Thyroid gland (tissue), 4 donors: ENCODE measurements around the gene PDZD2.

Experiments
- POLR2A ChIP-seq, 2 donors: fragments of 450-650 bp; IDR thresholded peaks; one replicate each; pipeline ENCODE4 v1.6.1; 2017; ENCODE audit warnings: antibody characterized with exemption in 2 of 2, mild to moderate bottlenecking in 2 of 2, moderate library complexity in 1 of 2
- TF ChIP-seq, protein P1 (sequence below), 6 experiments: fragments of 200-600 bp in 3 of 6; fragments of 450-650 bp in 3 of 6; sonication (generic) in 3 of 6; IDR thresholded peaks; one replicate each; pipeline ENCODE4 v1.5.1; 2016 to 2019; ENCODE audit warnings: antibody characterized with exemption in 6 of 6, mild to moderate bottlenecking in 2 of 6, inconsistent platforms in 1 of 6, moderate library complexity in 1 of 6

DNA sequence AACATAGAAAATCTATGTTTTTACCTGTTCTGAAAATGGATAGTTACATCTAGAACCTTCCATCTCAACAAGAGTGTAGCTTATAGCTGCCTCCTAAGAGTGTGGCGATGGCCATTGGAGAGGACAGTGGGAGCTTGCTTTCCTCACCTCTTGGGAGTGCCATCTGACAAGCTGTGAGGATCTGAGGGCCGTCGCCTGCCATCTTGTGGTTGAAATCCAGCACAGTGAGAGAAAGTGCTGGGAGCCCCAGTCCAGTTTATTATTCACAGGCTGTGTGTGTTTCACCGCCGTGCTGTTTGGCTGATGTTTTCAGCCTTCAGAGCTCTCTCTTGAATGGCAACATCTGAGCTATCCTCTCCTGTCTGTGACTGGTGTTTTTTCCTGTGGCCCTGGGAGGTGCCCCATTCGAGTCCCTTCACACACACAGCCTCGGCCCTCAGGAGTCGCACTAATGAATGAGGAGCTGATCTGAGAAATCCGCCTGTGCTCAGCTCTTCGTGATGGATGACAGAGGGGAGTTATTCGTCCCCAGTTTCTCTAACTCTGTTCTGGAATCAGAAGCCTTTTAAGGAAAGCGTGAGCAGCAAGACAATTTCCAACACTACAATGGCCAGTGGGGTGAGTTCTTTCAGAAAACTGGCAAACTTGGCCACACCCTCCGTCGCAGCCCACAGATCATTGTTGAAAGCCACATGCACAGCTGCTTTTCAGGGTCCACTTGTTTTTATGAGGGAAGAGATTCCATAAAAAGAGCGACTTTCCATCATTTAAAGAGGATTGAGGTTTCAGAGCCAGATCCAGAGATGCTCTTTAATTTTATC, 170.3 kb downstream of the PDZD2 start:
- no peak for TF ChIP-seq POLR2A (IDR thresholded peaks at IDR 0.05)
- TF ChIP-seq, protein P1, sequence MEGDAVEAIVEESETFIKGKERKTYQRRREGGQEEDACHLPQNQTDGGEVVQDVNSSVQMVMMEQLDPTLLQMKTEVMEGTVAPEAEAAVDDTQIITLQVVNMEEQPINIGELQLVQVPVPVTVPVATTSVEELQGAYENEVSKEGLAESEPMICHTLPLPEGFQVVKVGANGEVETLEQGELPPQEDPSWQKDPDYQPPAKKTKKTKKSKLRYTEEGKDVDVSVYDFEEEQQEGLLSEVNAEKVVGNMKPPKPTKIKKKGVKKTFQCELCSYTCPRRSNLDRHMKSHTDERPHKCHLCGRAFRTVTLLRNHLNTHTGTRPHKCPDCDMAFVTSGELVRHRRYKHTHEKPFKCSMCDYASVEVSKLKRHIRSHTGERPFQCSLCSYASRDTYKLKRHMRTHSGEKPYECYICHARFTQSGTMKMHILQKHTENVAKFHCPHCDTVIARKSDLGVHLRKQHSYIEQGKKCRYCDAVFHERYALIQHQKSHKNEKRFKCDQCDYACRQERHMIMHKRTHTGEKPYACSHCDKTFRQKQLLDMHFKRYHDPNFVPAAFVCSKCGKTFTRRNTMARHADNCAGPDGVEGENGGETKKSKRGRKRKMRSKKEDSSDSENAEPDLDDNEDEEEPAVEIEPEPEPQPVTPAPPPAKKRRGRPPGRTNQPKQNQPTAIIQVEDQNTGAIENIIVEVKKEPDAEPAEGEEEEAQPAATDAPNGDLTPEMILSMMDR (IDR thresholded peaks at IDR 0.05): peak in 4 of 6 experiments; percentile 25 to 63 (median 56)
